ENCODE results near the gene SDK1.
A peak's percentile ranks its signal among the peaks of the same experiment; 100 is the strongest.

The SDK1 gene

DNA sequence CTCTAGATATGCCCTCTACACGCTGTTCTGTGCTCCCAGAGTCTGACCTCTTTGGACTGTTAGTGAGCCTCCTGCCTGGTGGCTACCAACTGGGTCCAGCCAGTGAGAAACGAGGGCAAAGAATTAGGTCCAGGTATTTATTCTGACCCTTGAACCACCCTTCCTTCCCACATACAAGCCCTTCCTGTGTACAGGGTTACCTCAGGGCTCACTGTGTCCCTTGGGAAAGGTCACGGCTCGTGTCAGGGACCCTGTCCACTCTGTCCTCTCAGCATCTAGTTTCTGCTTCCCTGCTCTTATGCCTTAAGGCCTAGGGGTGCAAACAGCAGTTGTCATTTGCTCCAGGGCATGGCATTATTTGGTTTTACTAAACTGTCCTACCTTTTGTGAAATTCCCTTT is 180.4 kb downstream of the SDK1 start:
- Histone ChIP-seq H3K27ac (ENCODE audit: poor library complexity, severe bottlenecking) (no peak overlapping the region), H3K27me3 (ENCODE audit: insufficient read depth, poor library complexity, severe bottlenecking) (no peaks in the 10 kb centered on the region), H3K4me1 (ENCODE audit: insufficient read depth, poor library complexity, severe bottlenecking) (peaks cover 3% of the 10 kb centered on the region), H3K9me3 (ENCODE audit: severe bottlenecking) (no peaks in the 10 kb centered on the region), H3K36me3 (ENCODE audit: low read depth) (no peaks in the 10 kb centered on the region), H3K4me3 (ENCODE audit: severe bottlenecking) (no peak overlapping the region)
- ATAC-seq (ENCODE audit: low read depth), result no peak
- TF ChIP-seq, protein P1, sequence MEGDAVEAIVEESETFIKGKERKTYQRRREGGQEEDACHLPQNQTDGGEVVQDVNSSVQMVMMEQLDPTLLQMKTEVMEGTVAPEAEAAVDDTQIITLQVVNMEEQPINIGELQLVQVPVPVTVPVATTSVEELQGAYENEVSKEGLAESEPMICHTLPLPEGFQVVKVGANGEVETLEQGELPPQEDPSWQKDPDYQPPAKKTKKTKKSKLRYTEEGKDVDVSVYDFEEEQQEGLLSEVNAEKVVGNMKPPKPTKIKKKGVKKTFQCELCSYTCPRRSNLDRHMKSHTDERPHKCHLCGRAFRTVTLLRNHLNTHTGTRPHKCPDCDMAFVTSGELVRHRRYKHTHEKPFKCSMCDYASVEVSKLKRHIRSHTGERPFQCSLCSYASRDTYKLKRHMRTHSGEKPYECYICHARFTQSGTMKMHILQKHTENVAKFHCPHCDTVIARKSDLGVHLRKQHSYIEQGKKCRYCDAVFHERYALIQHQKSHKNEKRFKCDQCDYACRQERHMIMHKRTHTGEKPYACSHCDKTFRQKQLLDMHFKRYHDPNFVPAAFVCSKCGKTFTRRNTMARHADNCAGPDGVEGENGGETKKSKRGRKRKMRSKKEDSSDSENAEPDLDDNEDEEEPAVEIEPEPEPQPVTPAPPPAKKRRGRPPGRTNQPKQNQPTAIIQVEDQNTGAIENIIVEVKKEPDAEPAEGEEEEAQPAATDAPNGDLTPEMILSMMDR (IDR thresholded peaks at IDR 0.05; ENCODE audit: poor library complexity, severe bottlenecking), result no peak
- DNase-seq (ENCODE audit: low spot score), result no peak

DNA sequence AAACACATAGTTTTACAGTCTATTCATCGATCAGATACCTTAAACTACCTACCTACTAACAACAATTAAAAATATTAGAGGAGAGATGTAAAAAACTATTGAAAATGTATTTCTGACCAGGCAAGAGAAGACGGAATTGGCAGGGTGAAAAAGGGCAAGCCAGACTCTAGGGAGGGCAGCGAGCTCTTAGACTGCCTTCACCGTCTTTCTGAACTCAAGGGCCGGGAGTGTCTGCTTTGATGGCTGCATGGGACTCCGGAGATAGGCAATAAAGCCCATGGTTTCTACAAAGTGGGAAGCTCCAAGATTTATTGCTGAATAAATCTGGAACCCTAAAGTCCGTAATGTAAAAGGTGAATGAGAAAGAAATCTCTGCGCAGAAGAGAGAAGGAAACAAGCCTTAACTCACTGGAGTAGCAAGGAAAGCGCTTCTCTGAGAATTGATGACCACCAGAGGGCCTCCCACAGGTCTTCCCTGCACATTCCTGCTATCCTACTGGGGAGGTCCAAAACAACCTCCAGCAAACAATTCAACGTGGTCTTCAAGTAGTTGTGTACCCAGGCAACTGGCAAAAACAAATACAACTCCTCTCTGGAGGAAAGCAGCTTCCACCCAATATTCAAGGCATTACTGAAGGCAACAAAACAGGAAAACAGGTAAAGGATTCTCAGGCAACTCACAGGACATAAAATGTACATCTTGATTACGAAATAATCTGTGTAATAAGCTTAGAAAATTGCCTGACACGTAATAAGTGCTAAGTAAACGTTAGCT is 181.3 kb downstream of the SDK1 start:
- peak; percentile 68; the same call in 2 of the 3 replicates for ATAC-seq (ENCODE audit: low read depth)
- Histone ChIP-seq H3K27ac (ENCODE audit: poor library complexity, severe bottlenecking) (no peak overlapping the region), H3K9me3 (ENCODE audit: severe bottlenecking) (no peaks in the 10 kb centered on the region), H3K4me3 (ENCODE audit: severe bottlenecking) (no peak overlapping the region), H3K27me3 (ENCODE audit: insufficient read depth, poor library complexity, severe bottlenecking) (no peaks in the 10 kb centered on the region), H3K36me3 (ENCODE audit: low read depth) (no peaks in the 10 kb centered on the region), H3K4me1 (ENCODE audit: insufficient read depth, poor library complexity, severe bottlenecking) (peaks cover 3% of the 10 kb centered on the region)
- no peak for DNase-seq (ENCODE audit: low spot score)
- TF ChIP-seq, protein P1 (IDR thresholded peaks at IDR 0.05; ENCODE audit: poor library complexity, severe bottlenecking), result peak; percentile 74

DNA sequence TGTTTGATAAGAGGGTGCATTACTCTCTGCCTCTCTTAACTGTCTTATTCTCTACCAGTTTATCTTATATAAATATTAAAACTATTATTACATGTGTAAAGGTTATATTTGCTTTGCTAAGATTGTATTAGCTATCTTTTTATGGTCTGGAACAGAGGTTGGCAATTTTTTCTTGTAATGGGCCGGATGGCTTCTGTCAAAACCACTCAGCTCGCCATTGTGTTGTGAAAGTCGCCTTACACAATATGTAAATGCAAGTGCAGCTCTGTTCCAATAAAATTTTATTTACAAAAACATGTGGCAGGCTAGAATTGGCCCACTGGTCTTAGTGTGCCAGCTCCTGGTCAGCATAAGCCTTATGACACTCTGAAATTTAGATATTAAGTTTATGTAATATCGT is 185.8 kb downstream of the SDK1 start:
- TF ChIP-seq, protein P1 (IDR thresholded peaks at IDR 0.05; ENCODE audit: poor library complexity, severe bottlenecking), result no peak
- Histone ChIP-seq H3K4me3 (ENCODE audit: severe bottlenecking) (no peak overlapping the region), H3K27ac (ENCODE audit: poor library complexity, severe bottlenecking) (no peak overlapping the region), H3K4me1 (ENCODE audit: insufficient read depth, poor library complexity, severe bottlenecking) (peaks cover 3% of the 10 kb centered on the region), H3K9me3 (ENCODE audit: severe bottlenecking) (no peaks in the 10 kb centered on the region), H3K36me3 (ENCODE audit: low read depth) (no peaks in the 10 kb centered on the region), H3K27me3 (ENCODE audit: insufficient read depth, poor library complexity, severe bottlenecking) (no peaks in the 10 kb centered on the region)
- DNase-seq (ENCODE audit: low spot score) (no peak), ATAC-seq (ENCODE audit: low read depth) (no peak)

DNA sequence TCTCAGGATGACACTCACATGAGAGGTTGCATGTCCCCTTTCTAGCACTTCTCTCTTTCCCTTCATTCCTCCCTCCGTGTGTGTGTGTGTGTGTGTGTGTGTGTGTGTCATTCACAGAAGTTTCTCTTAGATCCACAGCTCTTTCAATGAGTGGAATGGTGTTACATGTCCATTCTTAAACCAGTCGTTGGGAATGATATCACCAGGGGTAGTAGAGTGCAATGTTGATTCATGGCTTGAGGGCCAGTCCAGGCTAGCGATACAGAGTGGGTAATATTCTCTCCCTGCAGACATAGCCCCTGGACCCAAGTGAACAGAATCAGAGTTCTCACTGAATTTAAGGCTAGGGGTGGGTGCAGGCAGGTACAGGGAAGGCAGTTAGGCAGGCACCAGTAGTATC is 187.8 kb downstream of the SDK1 start:
- Histone ChIP-seq H3K9me3 (ENCODE audit: severe bottlenecking) (no peaks in the 10 kb centered on the region), H3K27ac (ENCODE audit: poor library complexity, severe bottlenecking) (no peak overlapping the region), H3K4me3 (ENCODE audit: severe bottlenecking) (no peak overlapping the region), H3K4me1 (ENCODE audit: insufficient read depth, poor library complexity, severe bottlenecking) (peaks cover 7% of the 10 kb centered on the region), H3K27me3 (ENCODE audit: insufficient read depth, poor library complexity, severe bottlenecking) (no peaks in the 10 kb centered on the region), H3K36me3 (ENCODE audit: low read depth) (no peaks in the 10 kb centered on the region)
- no peak for DNase-seq (ENCODE audit: low spot score)
- TF ChIP-seq, protein P1 (IDR thresholded peaks at IDR 0.05; ENCODE audit: poor library complexity, severe bottlenecking), result no peak
- ATAC-seq (ENCODE audit: low read depth), result no peak

DNA sequence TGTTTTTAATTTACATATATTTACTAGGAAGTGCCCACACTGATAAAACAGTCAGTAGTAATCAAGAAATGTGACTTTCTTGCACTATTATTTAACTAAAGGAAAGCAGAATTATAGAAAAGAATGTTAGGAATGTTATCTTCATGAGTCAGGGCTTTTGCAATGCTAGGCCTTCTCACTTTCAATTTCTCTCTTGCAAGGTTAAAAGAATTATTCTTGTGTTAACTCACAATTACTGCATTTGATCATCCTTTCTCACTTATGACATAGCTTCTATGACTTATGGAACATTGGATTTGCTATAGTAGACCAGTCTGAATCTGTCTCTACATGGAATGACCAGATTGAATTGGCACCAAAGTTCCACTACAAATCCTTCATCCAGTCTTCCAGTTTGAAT is 192.4 kb downstream of the SDK1 start:
- TF ChIP-seq, protein P1 (IDR thresholded peaks at IDR 0.05; ENCODE audit: poor library complexity, severe bottlenecking), result no peak
- H3K4me1 ChIP-seq (ENCODE audit: insufficient read depth, poor library complexity, severe bottlenecking), result peaks cover 11% of the 10 kb centered on the region
- H3K27me3 ChIP-seq (ENCODE audit: insufficient read depth, poor library complexity, severe bottlenecking), result no peaks in the 10 kb centered on the region
- DNase-seq (ENCODE audit: low spot score), result no peak
- no peak overlapping the region for H3K4me3 ChIP-seq (ENCODE audit: severe bottlenecking)
- no peaks in the 10 kb centered on the region for H3K9me3 ChIP-seq (ENCODE audit: severe bottlenecking)
- H3K27ac ChIP-seq (ENCODE audit: poor library complexity, severe bottlenecking), result peak overlapping the region; percentile 44
- H3K36me3 ChIP-seq (ENCODE audit: low read depth), result no peaks in the 10 kb centered on the region
- ATAC-seq (ENCODE audit: low read depth), result peak; percentile 67; the same call in 2 of the 3 replicates

All from RWPE2 (cell line).